Measurements from ENCODE around the gene CD226.

DNA sequence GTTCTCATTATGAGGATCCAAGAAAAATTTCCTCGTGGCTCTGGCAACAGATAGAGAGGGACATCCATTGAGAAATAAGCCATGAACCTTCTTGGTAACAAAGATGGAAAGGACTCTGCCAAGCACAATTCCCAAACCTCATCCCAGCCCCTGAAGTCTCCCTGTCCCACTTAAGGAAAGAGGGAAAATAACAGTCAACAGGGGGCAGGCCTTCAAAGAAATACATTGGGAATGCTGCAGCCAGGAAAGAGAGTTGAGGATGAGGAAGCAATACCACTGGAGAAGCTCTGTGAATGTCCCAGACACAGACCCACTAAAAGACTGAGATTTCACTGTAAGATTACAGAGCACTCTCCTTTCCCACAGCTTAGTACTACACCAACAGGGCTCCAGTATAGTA lies 93.2 kb downstream of the CD226 start:
- TF ChIP-seq RUNX3 (IDR thresholded peaks at IDR 0.05; ENCODE audit: low read length), result no peak
- TF ChIP-seq POLR2A (IDR thresholded peaks at IDR 0.05; ENCODE audit: low read depth, low read length), result no peak
- no peak for TF ChIP-seq NFYB (IDR thresholded peaks at IDR 0.05; ENCODE audit: insufficient read depth, low read depth, low read length)
